ENCODE results near the gene CD300E. TPM values are rescaled to one million over a fixed set of nuclear protein-coding genes. Genes with fewer than 3 reads are reported as not detected.

The CD300E gene
- total RNA-seq, 6 experiments from 2014 or later, result not detected

GRCh38 chr17:74642556-74642955, 19.0 kb upstream of the CD300E start:
- Mint-ChIP-seq H3K36me3 (ENCODE audit: low read depth) (no peaks in the 10 kb centered on the region), H3K9me3 (peaks cover 26% of the 10 kb centered on the region; the same call in 1 of the 2 replicates), H3K27me3 (ENCODE audit: insufficient read depth) (peaks cover 2% of the 10 kb centered on the region), H3K27ac (no peak overlapping the region), H3K4me1 (ENCODE audit: low read depth) (no peaks in the 10 kb centered on the region), H3K4me3 (no peak overlapping the region)
- TF ChIP-seq CTCF (IDR thresholded peaks at IDR 0.05), result no peak
- no peak for DNase-seq

GRCh38 chr17:74641958-74642298, 18.4 kb upstream of the CD300E start:
- H3K4me3 Mint-ChIP-seq, result no peak overlapping the region

GRCh38 chr17:74641224-74641957, 17.9 kb upstream of the CD300E start:
- H3K4me3 Mint-ChIP-seq, result no peak overlapping the region
- peaks cover 2% of the 10 kb centered on the region for H3K27me3 Mint-ChIP-seq (ENCODE audit: insufficient read depth)
- H3K9me3 Mint-ChIP-seq, result peaks cover 25% of the 10 kb centered on the region; the same call in 1 of the 2 replicates
- no peak overlapping the region for H3K27ac Mint-ChIP-seq
- no peaks in the 10 kb centered on the region for H3K4me1 Mint-ChIP-seq (ENCODE audit: low read depth)
- DNase-seq, result no peak
- TF ChIP-seq CTCF (IDR thresholded peaks at IDR 0.05), result no peak
- no peaks in the 10 kb centered on the region for H3K36me3 Mint-ChIP-seq (ENCODE audit: low read depth)

More at GRCh38 chr17:74641958-74642298, 18.4 kb upstream of the CD300E start:
- H3K27me3 Mint-ChIP-seq (ENCODE audit: insufficient read depth), result peaks cover 2% of the 10 kb centered on the region
- no peaks in the 10 kb centered on the region for H3K4me1 Mint-ChIP-seq (ENCODE audit: low read depth)
- DNase-seq, result no peak
- H3K27ac Mint-ChIP-seq, result no peak overlapping the region
- no peak for TF ChIP-seq CTCF (IDR thresholded peaks at IDR 0.05)
- no peaks in the 10 kb centered on the region for H3K36me3 Mint-ChIP-seq (ENCODE audit: low read depth)
- H3K9me3 Mint-ChIP-seq, result peaks cover 25% of the 10 kb centered on the region; the same call in 1 of the 2 replicates

- no peaks in the 10 kb centered on the region for H3K4me1 Mint-ChIP-seq (ENCODE audit: low read depth)
Measured at GRCh38 chr17:74639704-74640151, 16.2 kb upstream of the CD300E start.

GRCh38 chr17:74637926-74638325, 14.4 kb upstream of the CD300E start:
- Mint-ChIP-seq H3K4me1 (ENCODE audit: low read depth) (no peaks in the 10 kb centered on the region), H3K27ac (no peak overlapping the region), H3K36me3 (ENCODE audit: low read depth) (no peaks in the 10 kb centered on the region), H3K4me3 (no peak overlapping the region), H3K9me3 (peaks cover 8% of the 10 kb centered on the region; the same call in 1 of the 2 replicates), H3K27me3 (ENCODE audit: insufficient read depth) (peaks cover 2% of the 10 kb centered on the region)
- TF ChIP-seq CTCF (IDR thresholded peaks at IDR 0.05), result no peak
- DNase-seq, result no peak

More at GRCh38 chr17:74639704-74640151, 16.2 kb upstream of the CD300E start:
- Mint-ChIP-seq H3K27ac (no peak overlapping the region), H3K36me3 (ENCODE audit: low read depth) (no peaks in the 10 kb centered on the region), H3K9me3 (peaks cover 15% of the 10 kb centered on the region; the same call in 1 of the 2 replicates), H3K27me3 (ENCODE audit: insufficient read depth) (peaks cover 2% of the 10 kb centered on the region), H3K4me3 (no peak overlapping the region)
- no peak for DNase-seq
- TF ChIP-seq CTCF (IDR thresholded peaks at IDR 0.05), result no peak

Measured in HFFc6 (cell line).